Esophagus muscularis mucosa (tissue), 4 donors: ENCODE data around the gene SOX5.

Experiments
- CTCF ChIP-seq, 3 experiments: fragments of 200-600 bp in 2 of 3; fragments of 450-650 bp in 1 of 3; sonication (generic) in 2 of 3; IDR thresholded peaks; one replicate each; pipeline ENCODE4 v1.5.1; 2017 to 2019; ENCODE audit warnings: antibody characterized with exemption in 3 of 3, mild to moderate bottlenecking in 2 of 3, moderate library complexity in 1 of 3
- EP300 ChIP-seq: sonication (generic); formaldehyde crosslinking; IDR thresholded peaks from one replicate; pipeline ENCODE4 v1.6.1; 2017; ENCODE audit warnings: antibody characterized with exemption
- POLR2A ChIP-seq: fragments of 450-650 bp; IDR thresholded peaks from one replicate; pipeline ENCODE4 v1.6.1; 2017; ENCODE audit warnings: antibody characterized with exemption, moderate library complexity, mild to moderate bottlenecking, low read depth
- POLR2AphosphoS5 ChIP-seq, 2 donors: sonication (generic); formaldehyde crosslinking; IDR thresholded peaks; one replicate each; pipeline ENCODE4 v1.6.1; 2017; ENCODE audit warnings: antibody characterized with exemption in 2 of 2

- TF ChIP-seq CTCF (IDR thresholded peaks at IDR 0.05) (no peak), POLR2A (no peak), POLR2AphosphoS5 (IDR thresholded peaks at IDR 0.05) (no peak), EP300 (no peak)
Measured at GRCh38 chr12:23596568-23596967, 352.9 kb downstream of the SOX5 start.
